Thyroid gland (tissue), 4 donors: ENCODE measurements around the gene ANKRD6.

Source experiments
- CTCF ChIP-seq, 6 experiments: fragments of 200-600 bp in 3 of 6; fragments of 450-650 bp in 3 of 6; sonication (generic) in 3 of 6; IDR thresholded peaks; one replicate each; pipeline ENCODE4 v1.5.1; 2016 to 2019; ENCODE audit warnings: antibody characterized with exemption in 6 of 6, mild to moderate bottlenecking in 2 of 6, inconsistent platforms in 1 of 6, moderate library complexity in 1 of 6
- POLR2A ChIP-seq, 2 donors: fragments of 450-650 bp; IDR thresholded peaks; one replicate each; pipeline ENCODE4 v1.6.1; 2017; ENCODE audit warnings: antibody characterized with exemption in 2 of 2, mild to moderate bottlenecking in 2 of 2, moderate library complexity in 1 of 2

GRCh38 chr6:89475101-89475500, 42.1 kb downstream of the ANKRD6 start:
- no peak for TF ChIP-seq POLR2A (IDR thresholded peaks at IDR 0.05)
- no peak for TF ChIP-seq CTCF (IDR thresholded peaks at IDR 0.05)
